Measurements from ENCODE around the gene CLEC2D. TPM values are rescaled to one million over a fixed set of nuclear protein-coding genes. Genes with fewer than 3 reads are reported as not detected.
"Not testable (repeated sequence)": the region's sequence is repeated elsewhere in the genome, so short reads cannot be mapped to it uniquely, and the experiment has no call there.

The CLEC2D gene
- total and polyA plus RNA-seq, 2 donors (not counting 1 experiment from before 2014, with no cell fraction given): 158 to 426 TPM

GRCh38 chr12:9669019-9669326 is 540 bp upstream of the CLEC2D start:
- DNase-seq (no peak), ATAC-seq (ENCODE audit: low read depth) (no peak)
- WGBS (ENCODE audit: insufficient coverage): 0% methylated on average over 1 of the region's 2 CpGs
- Histone ChIP-seq H3K27ac (ENCODE audit: low read length in 2 of 2) (peak overlapping the region; percentile 76 to 87), H3K9me3 (ENCODE audit: control extremely low read depth in 1 of 3, control insufficient read depth in 2 of 3, insufficient read depth in 1 of 3, low read length in 2 of 3) (peaks cover 0 to 13% (median 2%) of the 10 kb centered on the region in 3 donors), H3K4me2 (replicated peaks; ENCODE audit: low read depth, low read length, poor library complexity, severe bottlenecking) (peak overlapping the region; percentile 73), H2AFZ (ENCODE audit: insufficient read depth, low read depth, low read length, poor library complexity, severe bottlenecking) (peak overlapping the region; percentile 1), H3K36me3 (replicated peaks in 1 of 2; ENCODE audit: control extremely low read depth in 1 of 2, control insufficient read depth in 1 of 2, extremely low read depth in 1 of 2, insufficient read depth in 2 of 2, low read length in 1 of 2) (peaks cover 1 to 27% of the 10 kb centered on the region in 2 experiments), H3K9ac (ENCODE audit: low read length) (peak overlapping the region; percentile 69), H3K27me3 (replicated peaks in 1 of 4; ENCODE audit: control extremely low read depth in 1 of 4, control insufficient read depth in 3 of 4, insufficient read depth in 4 of 4, low read length in 3 of 4) (no peaks in the 10 kb centered on the region), H3K4me3 (ENCODE audit: control extremely low read depth in 1 of 5, extremely low read depth in 1 of 5, insufficient read depth in 1 of 5, low read depth in 2 of 5, low read length in 4 of 5) (peak overlapping the region in 4 of 5 experiments; percentile 63 to 86 (median 73)), H3K79me2 (ENCODE audit: control insufficient read depth, insufficient read depth, low read length) (peaks cover 80% of the 10 kb centered on the region), H3K4me1 (ENCODE audit: control insufficient read depth in 2 of 2, insufficient read depth in 2 of 2, low read length in 2 of 2) (peaks cover 53 to 66% of the 10 kb centered on the region in 2 donors), H4K20me1 (ENCODE audit: control insufficient read depth, insufficient read depth, low read length, poor library complexity, severe bottlenecking) (peaks cover 5% of the 10 kb centered on the region)
- peaks cover 63% of the 10 kb centered on the region for H3K4me1 Mint-ChIP-seq
- intact Hi-C loops (cut with micrococcal nuclease): loop anchor here (1.0 to 2.0 kb wide), 4 partner anchors 16 to 62 kb away; no protein-coding TSS in a partner anchor
- H3K27ac Mint-ChIP-seq: peak overlapping the region; percentile 90
- POLR2A ChIA-PET: interaction anchor here (0.8 to 2.8 kb wide), 6 partner anchors 9 to 53 kb away, joined by 3 to 36 read pairs (median 5); no protein-coding TSS in a partner anchor
- H3K4me3 Mint-ChIP-seq: peak overlapping the region; percentile 6
- H3K27me3 Mint-ChIP-seq: no peaks in the 10 kb centered on the region
- TF ChIP-seq EZH2 (IDR thresholded peaks at IDR 0.05; ENCODE audit: borderline replicate concordance, insufficient read depth, low read depth, low read length, poor library complexity, severe bottlenecking): no peak
- no peak for TF ChIP-seq CTCF (IDR thresholded peaks at IDR 0.05)
- H3K9me3 Mint-ChIP-seq (ENCODE audit: insufficient read depth): peaks cover 3% of the 10 kb centered on the region
- CTCF ChIA-PET: interaction anchor here (0.6 to 6.7 kb wide), 14 partner anchors 9 to 128 kb away, joined by 3 to 48 read pairs (median 5); no protein-coding TSS in a partner anchor

- ChIA-PET POLR2A (interaction anchor here (0.6 to 1.0 kb wide), 2 partner anchors 15 to 24 kb away, joined by 3 to 5 read pairs; no protein-coding TSS in a partner anchor), CTCF (interaction anchor here (1.0 to 2.7 kb wide), 6 partner anchors 9 to 78 kb away, joined by 3 to 14 read pairs (median 4); no protein-coding TSS in a partner anchor)
- Histone ChIP-seq H3K27ac (ENCODE audit: low read length in 2 of 2) (peak overlapping the region in 1 of 2 donors; percentile 87), H3K79me2 (ENCODE audit: control insufficient read depth, insufficient read depth, low read length) (peaks cover 89% of the 10 kb centered on the region), H3K36me3 (replicated peaks in 1 of 2; ENCODE audit: control extremely low read depth in 1 of 2, control insufficient read depth in 1 of 2, extremely low read depth in 1 of 2, insufficient read depth in 2 of 2, low read length in 1 of 2) (peaks cover 10 to 25% of the 10 kb centered on the region in 2 experiments), H3K4me2 (replicated peaks; ENCODE audit: low read depth, low read length, poor library complexity, severe bottlenecking) (peak overlapping the region; percentile 73), H3K4me3 (ENCODE audit: control extremely low read depth in 1 of 5, extremely low read depth in 1 of 5, insufficient read depth in 1 of 5, low read depth in 2 of 5, low read length in 4 of 5) (peak overlapping the region; percentile 50 to 77 (median 63)), H3K9ac (ENCODE audit: low read length) (peak overlapping the region; percentile 69), H3K4me1 (ENCODE audit: control insufficient read depth in 2 of 2, insufficient read depth in 2 of 2, low read length in 2 of 2) (peaks cover 66 to 70% of the 10 kb centered on the region in 2 donors)
- not testable (repeated sequence) for H4K20me1 ChIP-seq (ENCODE audit: control insufficient read depth, insufficient read depth, low read length, poor library complexity, severe bottlenecking); H3K9me3 Mint-ChIP-seq (ENCODE audit: insufficient read depth); H3K27me3 ChIP-seq (replicated peaks in 1 of 4; ENCODE audit: control extremely low read depth in 1 of 4, control insufficient read depth in 3 of 4, insufficient read depth in 4 of 4, low read length in 3 of 4); H3K27me3 Mint-ChIP-seq; ATAC-seq (ENCODE audit: low read depth); H3K9me3 ChIP-seq (ENCODE audit: control extremely low read depth in 1 of 3, control insufficient read depth in 2 of 3, insufficient read depth in 1 of 3, low read length in 2 of 3); DNase-seq; H2AFZ ChIP-seq (ENCODE audit: insufficient read depth, low read depth, low read length, poor library complexity, severe bottlenecking)
- no CpG with 5 or more reads among the region's 2 CpGs for WGBS (ENCODE audit: insufficient coverage)
- intact Hi-C loops (cut with micrococcal nuclease): loop anchor here (5.0 kb wide), 1 partner anchor 35 kb away; no protein-coding TSS in a partner anchor
- H3K4me3 Mint-ChIP-seq: peak overlapping the region; percentile 91
- H3K4me1 Mint-ChIP-seq: peaks cover 78% of the 10 kb centered on the region
- H3K27ac Mint-ChIP-seq: peak overlapping the region; percentile 86
Measured at GRCh38 chr12:9672340-9672739, 2.8 kb downstream of the CLEC2D start.
